ENCODE results near the gene LRMDA.

Gene LRMDA

GRCh38 chr10:75468612-75469005 is 37.2 kb downstream of the LRMDA start:
- DNase-seq (ENCODE audit: extremely low spot score) = no peak
- no peak for TF ChIP-seq CTCF (IDR thresholded peaks at IDR 0.05; ENCODE audit: control extremely low read depth, extremely low read depth, low read depth, missing control alignments)
- CTCF ChIA-PET = no interaction called here
- POLR2A ChIA-PET = no interaction called here

GRCh38 chr10:75469006-75469616 is 37.7 kb downstream of the LRMDA start:
- no peak for DNase-seq (ENCODE audit: extremely low spot score)
- ChIA-PET CTCF (no interaction called here), POLR2A (no interaction called here)
- no peak for TF ChIP-seq CTCF (IDR thresholded peaks at IDR 0.05; ENCODE audit: control extremely low read depth, extremely low read depth, low read depth, missing control alignments)

GRCh38 chr10:75470901-75471300 is 39.5 kb downstream of the LRMDA start:
- ChIA-PET POLR2A (no interaction called here), CTCF (interaction anchor here (2.1 kb wide), 1 partner anchor 18 kb away, joined by 6 read pairs; no protein-coding TSS in a partner anchor)
- TF ChIP-seq CTCF (IDR thresholded peaks at IDR 0.05; ENCODE audit: control extremely low read depth, extremely low read depth, low read depth, missing control alignments) = no peak
- DNase-seq (ENCODE audit: extremely low spot score) = no peak

- no peak for TF ChIP-seq CTCF (IDR thresholded peaks at IDR 0.05; ENCODE audit: control extremely low read depth, extremely low read depth, low read depth, missing control alignments)
- no peak for DNase-seq (ENCODE audit: extremely low spot score)
- POLR2A ChIA-PET = no interaction called here
- CTCF ChIA-PET = interaction anchor here (1.0 to 2.1 kb wide), 4 partner anchors 10 to 26 kb away, joined by 3 to 6 read pairs (median 3); no protein-coding TSS in a partner anchor
These were observed 41.3 kb downstream of the LRMDA start for GRCh38 chr10:75472685-75473084.

GRCh38 chr10:75474106-75474505 is 42.7 kb downstream of the LRMDA start:
- no peak for TF ChIP-seq CTCF (IDR thresholded peaks at IDR 0.05; ENCODE audit: control extremely low read depth, extremely low read depth, low read depth, missing control alignments)
- no peak for DNase-seq (ENCODE audit: extremely low spot score)
- CTCF ChIA-PET = interaction anchor here (1.4 kb wide), 1 partner anchor 28 kb away, joined by 3 read pairs; no protein-coding TSS in a partner anchor
- POLR2A ChIA-PET = no interaction called here

- DNase-seq (ENCODE audit: extremely low spot score) = no peak
- TF ChIP-seq CTCF (IDR thresholded peaks at IDR 0.05; ENCODE audit: control extremely low read depth, extremely low read depth, low read depth, missing control alignments) = no peak
- ChIA-PET CTCF (no interaction called here), POLR2A (no interaction called here)
These were observed 44.2 kb downstream of the LRMDA start for GRCh38 chr10:75475460-75476182.

Measured in GM10248 (cell line).